HepG2 (cell line): ENCODE results near the gene COMMD4. TPM values are rescaled to one million over a fixed set of nuclear protein-coding genes. Genes with fewer than 3 reads are reported as not detected.

ENCODE experiments used
- BCL6 ChIP-seq: IDR thresholded peaks from 2 replicates; pipeline ENCODE4 v1.6.1; 2016; ENCODE audit warnings: missing genetic modification reagents, missing compliant biosample characterization
- BHLHE40 ChIP-seq: IDR thresholded peaks from 2 replicates; pipeline ENCODE4 v1.6.1; 2011; ENCODE audit warnings: low read length, improper control_type of control experiment
- CBX1 ChIP-seq: IDR thresholded peaks from one replicate; pipeline ENCODE4 v1.6.1; 2016; ENCODE audit warnings: antibody characterized with exemption, low read depth
- FOXP1 ChIP-seq, 2 experiments: fragments of 450-650 bp in 1 of 2; IDR thresholded peaks; 2 replicates each; pipeline ENCODE4 v1.6.1; 2017 to 2018; ENCODE audit warnings: antibody characterized with exemption in 1 of 2
- GATAD1 ChIP-seq: IDR thresholded peaks from 2 replicates; pipeline ENCODE4 v1.6.1; 2016; ENCODE audit warnings: missing genetic modification reagents, missing compliant biosample characterization
- KLF9 ChIP-seq: IDR thresholded peaks from 2 replicates; pipeline ENCODE4 v1.6.1; 2016; ENCODE audit warnings: low read depth
- MAF1 ChIP-seq: sonication (generic); formaldehyde crosslinking; IDR thresholded peaks from 2 replicates; pipeline ENCODE4 v1.5.0; 2020; ENCODE audit warnings: missing genetic modification reagents, borderline replicate concordance
- NCOA2 ChIP-seq: sonication (generic); formaldehyde crosslinking; IDR thresholded peaks from 2 replicates; pipeline ENCODE4 v1.8.0; 2022; ENCODE audit warnings: inconsistent platforms
- NFRKB ChIP-seq: fragments of 450-650 bp; IDR thresholded peaks from 2 replicates; pipeline ENCODE4 v1.6.1; 2017
- NR3C1 ChIP-seq: sonication (generic); formaldehyde crosslinking; IDR thresholded peaks from 2 replicates; pipeline ENCODE4 v1.4.0; 2020; ENCODE audit warnings: missing genetic modification reagents
- PPARG ChIP-seq: conservative IDR thresholded peaks from 2 replicates; pipeline ENCODE4 v1.6.1; 2016; ENCODE audit warnings: missing biosample characterization, missing genetic modification reagents
- RAD51 ChIP-seq: fragments of 450-650 bp; IDR thresholded peaks from 2 replicates; pipeline ENCODE4 v1.6.1; 2016; ENCODE audit warnings: borderline replicate concordance
- SAP130 ChIP-seq: IDR thresholded peaks from 2 replicates; pipeline ENCODE4 v1.6.1; 2016; ENCODE audit warnings: low read depth
- SMC3 ChIP-seq: IDR thresholded peaks from 2 replicates; pipeline ENCODE4 v1.6.1; 2011; ENCODE audit warnings: low read length, improper control_type of control experiment
- SUZ12 ChIP-seq: fragments of 150-350 bp; IDR thresholded peaks from 2 replicates; pipeline ENCODE4 v1.6.1; 2014; ENCODE audit warnings: low read depth, low read length
- TBL1XR1 ChIP-seq: fragments of 150-350 bp; IDR thresholded peaks from 2 replicates; pipeline ENCODE4 v1.6.1; 2014; ENCODE audit warnings: borderline replicate concordance, low read length; ENCODE audit not compliant: partially characterized antibody
- ZGPAT ChIP-seq: IDR thresholded peaks from 2 replicates; pipeline ENCODE4 v1.6.1; 2016; ENCODE audit warnings: mild to moderate bottlenecking
- ZNF101 ChIP-seq: sonication (generic); formaldehyde crosslinking; IDR thresholded peaks from 2 replicates; pipeline ENCODE4 v1.4.0; 2020; ENCODE audit warnings: mild to moderate bottlenecking, low read depth, missing genetic modification reagents, borderline replicate concordance
- ZNF709 ChIP-seq: sonication (generic); formaldehyde crosslinking; IDR thresholded peaks from 2 replicates; pipeline ENCODE4 v1.5.0; 2020; ENCODE audit warnings: mild to moderate bottlenecking, missing genetic modification reagents
- ZNF792 ChIP-seq: IDR thresholded peaks from 2 replicates; pipeline ENCODE4 v1.6.1; 2016
- ZNF800 ChIP-seq: sonication (generic); formaldehyde crosslinking; IDR thresholded peaks from 2 replicates; pipeline ENCODE4 v1.4.0; 2020; ENCODE audit warnings: missing genetic modification reagents
- polyA plus RNA-seq, 8 experiments: library from polyadenylated mRNA; depleted of rRNA in 3 of 8; stranded (reverse) in 7 of 8; unstranded in 1 of 8; fragments of >200 nt; fragmentation: Illumina TruSeq in 4 of 8; extraction: Trizol in 4 of 8; gene quantifications; 2 replicates each; pipeline versions ENCODE4 v1.2.1 to v1.2.3, GENCODE V29; 2011 to 2016; ENCODE audit warnings: low read depth in 4 of 8, missing spikeins in 1 of 8, mixed read lengths in 1 of 8; ENCODE audit not compliant: insufficient read depth in 1 of 8
- total RNA-seq, 5 experiments: library from RNA; depleted of rRNA; stranded (reverse); fragments of >200 nt; fragmentation: Illumina TruSeq; extraction: Trizol; gene quantifications; 2 replicates each; pipeline ENCODE4 v1.2.3, GENCODE V29; 2016; ENCODE audit warnings: low read depth in 1 of 5
- TF ChIP-seq, protein P1 (sequence below): sonication (generic); formaldehyde crosslinking; IDR thresholded peaks from 2 replicates; pipeline ENCODE4 v1.4.0; 2020; ENCODE audit warnings: missing genetic modification reagents, low read depth, mild to moderate bottlenecking, borderline replicate concordance
- TF ChIP-seq, protein P2 (sequence below): sonication (generic); formaldehyde crosslinking; conservative IDR thresholded peaks from 2 replicates; pipeline ENCODE4 v1.4.0; 2020; ENCODE audit warnings: missing genetic modification reagents
- TF ChIP-seq, protein P3 (sequence below): sonication (generic); formaldehyde crosslinking; IDR thresholded peaks from 2 replicates; pipeline ENCODE4 v1.4.0; 2020; ENCODE audit warnings: mild to moderate bottlenecking, missing genetic modification reagents, borderline replicate concordance

The COMMD4 gene
- total and polyA plus RNA-seq, 2 of the 13 experiments (the other 11 are each of a cell fraction or from before 2014, with no cell fraction given): 45.8 to 89.9 TPM

GRCh38 chr15:75335705-75336355 lies at the start of gene COMMD4 (continued):
- TF ChIP-seq, protein P1, sequence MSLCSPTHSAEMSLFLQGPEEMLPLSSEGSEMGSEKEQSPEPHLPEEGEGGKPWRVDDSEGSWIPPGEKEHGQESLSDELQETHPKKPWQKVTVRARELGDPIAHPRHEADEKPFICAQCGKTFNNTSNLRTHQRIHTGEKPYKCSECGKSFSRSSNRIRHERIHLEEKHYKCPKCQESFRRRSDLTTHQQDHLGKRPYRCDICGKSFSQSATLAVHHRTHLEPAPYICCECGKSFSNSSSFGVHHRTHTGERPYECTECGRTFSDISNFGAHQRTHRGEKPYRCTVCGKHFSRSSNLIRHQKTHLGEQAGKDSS: peak; percentile 48; the same call in 1 of the 2 replicates
- TF ChIP-seq SUZ12 (no peak), CBX1 (no peak), ZNF709 (CRISPR knock-in tag) (peak; percentile 81; the same call in 1 of the 2 replicates), RAD51 (peak; percentile 99), NR3C1 (no peak), ZNF792 (CRISPR knock-in tag) (peak; percentile 87), BHLHE40 (peak; percentile 70), ZNF101 (no peak), PPARG (CRISPR knock-in tag) (0 out of 2 replicates have a peak, but pooled peaks have one; percentile 28), FOXP1 (IDR thresholded peaks at IDR 0.05) (no peak), FOXP1 (CRISPR knock-in tag; IDR thresholded peaks at IDR 0.05) (peak; percentile 15; the same call in 1 of the 2 replicates), NFRKB (no peak), KLF9 (CRISPR knock-in tag) (0 out of 2 replicates have a peak, but pooled peaks have one; percentile 23), TBL1XR1 (peak; percentile 76), SMC3 (no peak), MAF1 (CRISPR knock-in tag) (peak; percentile 68; the same call in 1 of the 2 replicates), NCOA2 (peak; percentile 65), BCL6 (no peak), ZGPAT (CRISPR knock-in tag) (peak; percentile 93), ZNF800 (CRISPR knock-in tag) (no peak), GATAD1 (CRISPR knock-in tag) (peak; percentile 100), SAP130 (CRISPR knock-in tag) (peak; percentile 100)
- TF ChIP-seq, protein P2, sequence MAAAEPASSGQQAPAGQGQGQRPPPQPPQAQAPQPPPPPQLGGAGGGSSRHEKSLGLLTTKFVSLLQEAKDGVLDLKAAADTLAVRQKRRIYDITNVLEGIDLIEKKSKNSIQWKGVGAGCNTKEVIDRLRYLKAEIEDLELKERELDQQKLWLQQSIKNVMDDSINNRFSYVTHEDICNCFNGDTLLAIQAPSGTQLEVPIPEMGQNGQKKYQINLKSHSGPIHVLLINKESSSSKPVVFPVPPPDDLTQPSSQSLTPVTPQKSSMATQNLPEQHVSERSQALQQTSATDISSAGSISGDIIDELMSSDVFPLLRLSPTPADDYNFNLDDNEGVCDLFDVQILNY (CRISPR knock-in tag): peak; percentile 85; the same call in 1 of the 2 replicates
- TF ChIP-seq, protein P3, sequence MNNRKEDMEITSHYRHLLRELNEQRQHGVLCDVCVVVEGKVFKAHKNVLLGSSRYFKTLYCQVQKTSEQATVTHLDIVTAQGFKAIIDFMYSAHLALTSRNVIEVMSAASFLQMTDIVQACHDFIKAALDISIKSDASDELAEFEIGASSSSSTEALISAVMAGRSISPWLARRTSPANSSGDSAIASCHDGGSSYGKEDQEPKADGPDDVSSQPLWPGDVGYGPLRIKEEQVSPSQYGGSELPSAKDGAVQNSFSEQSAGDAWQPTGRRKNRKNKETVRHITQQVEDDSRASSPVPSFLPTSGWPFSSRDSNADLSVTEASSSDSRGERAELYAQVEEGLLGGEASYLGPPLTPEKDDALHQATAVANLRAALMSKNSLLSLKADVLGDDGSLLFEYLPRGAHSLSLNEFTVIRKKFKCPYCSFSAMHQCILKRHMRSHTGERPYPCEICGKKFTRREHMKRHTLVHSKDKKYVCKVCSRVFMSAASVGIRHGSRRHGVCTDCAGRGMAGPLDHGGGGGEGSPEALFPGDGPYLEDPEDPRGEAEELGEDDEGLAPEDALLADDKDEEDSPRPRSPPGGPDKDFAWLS (CRISPR knock-in tag): no peak
